Hematopoietic multipotent progenitor cell treated with erythropoietin and hydrocortisone succinate and interleukin-3 and kit ligand, for 15 days (in vitro differentiated cells): Measurements from ENCODE around the gene DNAJC27.

Experiments
- DNase-seq: peaks from one replicate; pipeline ENCODE4 v3.0.0-alpha.2; 2015; ENCODE audit warnings: low spot score

The DNAJC27 gene

DNA sequence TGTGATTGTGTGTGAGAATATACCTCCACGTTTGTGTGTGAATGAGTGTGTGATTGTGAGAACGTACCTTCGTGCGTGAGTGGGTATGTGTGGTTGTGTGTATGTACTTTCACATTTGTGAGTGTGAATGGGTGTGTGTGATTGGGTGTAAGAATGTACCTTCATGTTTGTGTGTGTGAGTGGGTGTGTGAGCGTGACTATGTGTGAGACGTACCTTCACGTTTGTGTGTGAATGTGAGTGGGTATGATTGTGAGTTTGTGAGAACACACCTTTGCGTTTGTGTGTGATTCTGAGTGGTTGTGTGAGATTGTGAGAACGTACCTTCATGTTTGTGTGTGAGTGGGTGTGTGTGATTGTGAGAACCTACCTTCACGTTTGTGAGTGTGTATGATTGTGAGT is 45.9 kb downstream of the DNAJC27 start:
- DNase-seq = no peak

DNA sequence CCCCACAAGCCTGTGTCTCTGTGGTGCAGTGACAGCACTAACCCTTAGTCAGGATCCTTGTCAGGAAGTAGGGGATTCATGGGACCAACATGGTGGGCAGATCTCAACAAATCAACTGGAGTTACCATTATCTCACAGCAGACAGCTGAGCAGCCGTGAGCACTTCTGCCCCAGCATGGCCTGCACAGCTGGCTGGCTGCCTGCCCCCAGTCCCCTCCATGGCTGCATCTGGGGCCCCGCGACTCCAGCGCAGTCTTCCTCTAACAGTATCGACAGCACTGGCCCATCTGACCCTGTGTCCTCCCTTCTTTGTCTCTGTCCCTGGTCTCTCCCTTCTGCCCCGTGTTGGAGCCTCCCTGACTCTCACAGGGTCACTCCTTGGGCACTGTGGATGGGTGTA is 47.0 kb downstream of the DNAJC27 start:
- no peak for DNase-seq

DNA sequence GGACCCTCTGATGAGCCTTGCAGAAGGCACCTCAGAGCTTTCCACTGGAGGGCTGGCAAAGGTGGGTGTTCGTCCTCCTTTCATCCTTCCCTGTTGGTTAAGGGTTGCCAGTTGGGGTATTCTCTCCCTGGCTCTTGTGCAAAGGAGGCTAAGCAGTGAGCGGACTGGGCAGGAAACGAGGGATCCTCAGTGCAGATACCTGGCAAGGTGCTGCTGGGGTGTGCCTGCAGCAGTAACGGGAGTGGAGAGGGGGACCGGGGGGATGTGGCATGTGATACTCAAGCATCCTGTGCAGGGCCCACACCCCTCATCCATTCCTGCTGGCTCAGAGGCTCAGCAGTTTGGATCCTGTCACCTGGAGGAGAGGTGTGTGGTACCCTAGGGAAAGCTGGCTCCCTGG is 47.5 kb downstream of the DNAJC27 start:
- DNase-seq = no peak

DNA sequence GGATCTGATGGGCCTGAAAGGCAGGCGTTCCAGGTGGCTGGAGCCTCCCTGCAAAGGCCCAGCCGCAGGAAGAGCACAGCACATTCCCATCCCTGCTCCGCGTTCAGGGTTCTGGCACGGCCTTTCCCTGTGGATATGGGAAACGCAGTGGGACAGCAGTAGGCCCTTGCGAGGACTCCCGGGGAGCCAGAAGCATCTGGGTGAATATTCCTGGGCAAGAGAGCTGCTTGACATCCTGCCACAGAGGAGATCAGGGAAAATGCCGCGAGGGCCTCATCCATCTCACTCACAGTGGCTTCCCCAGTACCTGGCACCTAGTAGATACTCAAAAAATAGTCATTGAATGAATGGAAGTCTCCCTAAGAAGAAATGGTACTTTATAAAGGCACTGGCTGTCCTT is 48.6 kb downstream of the DNAJC27 start:
- no peak for DNase-seq

- DNase-seq = no peak
Measured at GRCh38 chr2:24922556-24922955, 49.2 kb downstream of the DNAJC27 start.

- DNase-seq = no peak
Measured at GRCh38 chr2:24920809-24921441, 50.8 kb downstream of the DNAJC27 start.

- peak; percentile 52 for DNase-seq
Measured at GRCh38 chr2:24920098-24920808, 51.5 kb downstream of the DNAJC27 start, which contains the start of gene ADCY3. TSS of gene ADCY3 (minus strand) at chr2:24920237. CDS start at chr2:24918987, 1,250 bp downstream.

- DNase-seq = no peak
Measured at GRCh38 chr2:24919506-24920097, 52.2 kb downstream of the DNAJC27 start.

DNA sequence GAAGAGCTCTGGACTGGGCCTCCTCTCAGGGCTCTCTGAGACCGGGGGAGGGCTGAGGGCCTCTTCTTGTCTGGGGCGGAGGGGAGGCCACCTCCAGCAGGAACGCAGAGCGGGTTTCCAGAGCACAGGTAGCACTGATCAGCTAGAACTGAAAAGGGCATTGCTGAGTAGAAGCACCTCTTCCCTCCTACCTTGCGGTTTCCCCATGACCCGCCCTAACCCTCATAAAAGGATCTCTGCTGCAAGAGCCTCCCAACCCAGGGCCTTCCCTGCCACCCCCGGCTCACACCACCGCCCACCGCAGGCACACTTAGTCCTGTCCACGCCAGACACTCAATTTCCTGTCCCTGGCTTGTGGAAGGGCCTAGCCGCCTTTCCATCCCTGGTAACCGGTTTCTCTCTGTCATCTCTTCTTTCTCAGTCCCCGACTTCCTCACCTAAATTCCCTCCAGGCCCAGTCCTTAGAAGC is 52.7 kb downstream of the DNAJC27 start:
- DNase-seq = no peak

GRCh38 chr2:24918326-24919036 is 53.3 kb downstream of the DNAJC27 start:
- DNase-seq = no peak

- DNase-seq = no peak
Measured at GRCh38 chr2:24917731-24918325, 53.9 kb downstream of the DNAJC27 start.

- DNase-seq = no peak
Measured at GRCh38 chr2:24917086-24917485, 54.7 kb downstream of the DNAJC27 start.

DNA sequence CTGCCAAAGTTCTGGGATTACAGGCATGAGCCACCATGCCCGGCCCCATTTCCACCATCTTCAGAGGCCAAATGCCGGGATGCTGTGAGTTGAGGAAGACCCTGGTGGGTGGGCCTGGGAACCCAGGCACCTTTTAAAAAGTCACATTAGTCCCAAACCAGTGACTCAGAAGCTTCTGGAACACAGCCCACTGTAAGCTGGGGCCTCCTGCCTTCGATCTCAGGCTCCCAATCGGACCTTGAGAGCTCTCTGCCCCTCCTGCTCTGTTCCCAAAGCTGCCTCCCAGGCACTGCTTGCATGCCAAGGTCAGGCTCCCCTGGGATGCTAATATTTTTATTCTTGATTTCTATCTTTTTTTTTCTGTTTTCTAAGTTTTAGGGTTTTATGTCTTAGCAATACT is 56.0 kb downstream of the DNAJC27 start:
- no peak for DNase-seq

DNA sequence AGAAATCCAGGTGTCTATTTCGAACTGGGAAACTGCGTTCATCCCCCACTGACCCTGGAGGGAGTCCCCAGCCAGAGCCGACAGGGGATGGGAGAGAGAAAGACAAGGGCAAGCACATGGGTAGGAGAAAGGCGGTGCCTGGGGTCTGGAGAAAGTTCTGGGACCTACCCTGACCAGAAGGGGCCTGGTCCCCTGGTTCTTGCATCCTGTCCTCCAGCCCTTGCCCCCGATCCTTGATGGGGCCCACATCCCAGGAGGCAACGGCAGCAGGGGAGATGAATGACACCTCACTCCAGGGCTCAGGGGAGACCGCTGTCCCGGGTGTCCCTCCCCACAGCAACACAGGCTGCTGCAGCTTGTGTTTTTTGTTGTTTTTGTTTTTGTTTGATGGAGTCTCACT is 56.6 kb downstream of the DNAJC27 start:
- DNase-seq = no peak

DNA sequence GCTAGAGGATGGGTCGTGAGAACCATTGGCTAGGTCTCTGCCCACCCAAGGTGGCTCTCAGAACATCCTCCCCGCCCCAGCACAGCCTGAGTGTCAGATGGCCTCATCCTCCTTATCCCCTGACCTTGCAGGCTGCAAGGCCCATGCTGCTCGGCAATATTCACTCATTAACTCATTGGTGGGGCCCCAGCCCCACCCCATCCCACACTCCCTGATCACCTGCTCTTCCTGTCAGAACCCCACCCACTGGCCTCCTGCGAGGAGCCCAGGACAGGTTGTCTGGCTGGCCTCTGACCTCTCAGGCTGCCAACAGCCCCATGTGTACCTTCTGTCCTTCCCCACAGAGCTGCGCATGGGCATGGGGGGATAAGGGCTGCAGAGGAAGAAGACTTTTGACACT is 57.0 kb downstream of the DNAJC27 start:
- no peak for DNase-seq

GRCh38 chr2:24913911-24914310 is 57.8 kb downstream of the DNAJC27 start:
- no peak for DNase-seq

DNA sequence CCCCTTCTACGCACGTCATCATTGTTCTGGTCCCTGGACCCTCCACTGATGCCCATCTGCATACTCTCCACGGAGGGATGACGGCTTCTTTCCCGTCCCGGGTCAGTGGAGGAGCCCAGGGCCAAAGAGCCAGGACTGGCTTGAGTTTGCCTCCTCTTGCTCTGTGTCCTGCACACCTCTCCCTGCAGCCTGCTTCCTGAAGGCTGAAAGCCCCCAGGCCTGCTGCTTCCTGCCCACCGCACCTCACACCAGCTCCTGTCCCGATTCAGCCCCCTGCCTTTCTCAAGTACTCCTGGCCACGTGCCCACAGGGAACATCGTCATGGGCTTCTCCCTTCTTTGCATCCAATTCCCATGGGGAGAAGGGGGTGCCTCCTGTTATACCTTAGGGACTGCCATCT is 58.8 kb downstream of the DNAJC27 start:
- no peak for DNase-seq

DNA sequence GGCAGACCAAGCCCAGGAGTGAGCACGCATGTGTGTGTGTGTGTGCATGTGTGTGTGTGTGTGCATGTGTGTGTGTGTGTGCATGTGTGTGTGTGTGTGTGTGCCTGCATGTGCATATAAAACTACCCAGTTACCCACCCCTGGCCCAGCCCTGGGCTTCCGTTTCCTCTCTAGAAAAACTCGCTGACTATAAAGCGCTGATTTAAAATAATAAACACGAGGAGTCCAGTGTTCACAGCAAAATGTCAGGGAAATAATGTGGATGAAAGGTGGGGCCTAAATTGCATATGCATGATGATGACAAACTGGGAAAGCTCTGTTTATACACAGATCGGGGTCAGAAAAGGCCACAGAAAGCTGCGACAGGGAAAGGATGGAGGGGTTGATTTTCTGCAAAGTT is 59.2 kb downstream of the DNAJC27 start:
- DNase-seq = no peak

DNA sequence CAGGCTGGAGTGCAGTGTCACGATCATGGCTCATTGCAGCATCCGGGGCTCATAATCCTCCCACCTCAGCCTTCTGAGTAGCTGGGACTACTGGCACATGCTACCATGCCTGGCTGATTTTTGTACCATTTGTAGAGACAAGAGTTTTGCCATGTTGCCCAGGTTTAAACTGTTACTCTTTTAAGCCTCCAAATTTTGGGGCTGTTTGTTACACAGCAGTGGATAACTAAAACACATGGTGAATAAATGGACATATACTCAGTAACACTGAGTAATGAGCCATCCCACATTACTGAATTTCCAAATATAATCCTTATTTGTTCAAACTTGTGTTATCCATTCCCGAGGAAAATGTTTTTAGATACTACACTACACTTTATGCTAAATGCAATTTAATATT is 61.5 kb downstream of the DNAJC27 start:
- DNase-seq = no peak

DNA sequence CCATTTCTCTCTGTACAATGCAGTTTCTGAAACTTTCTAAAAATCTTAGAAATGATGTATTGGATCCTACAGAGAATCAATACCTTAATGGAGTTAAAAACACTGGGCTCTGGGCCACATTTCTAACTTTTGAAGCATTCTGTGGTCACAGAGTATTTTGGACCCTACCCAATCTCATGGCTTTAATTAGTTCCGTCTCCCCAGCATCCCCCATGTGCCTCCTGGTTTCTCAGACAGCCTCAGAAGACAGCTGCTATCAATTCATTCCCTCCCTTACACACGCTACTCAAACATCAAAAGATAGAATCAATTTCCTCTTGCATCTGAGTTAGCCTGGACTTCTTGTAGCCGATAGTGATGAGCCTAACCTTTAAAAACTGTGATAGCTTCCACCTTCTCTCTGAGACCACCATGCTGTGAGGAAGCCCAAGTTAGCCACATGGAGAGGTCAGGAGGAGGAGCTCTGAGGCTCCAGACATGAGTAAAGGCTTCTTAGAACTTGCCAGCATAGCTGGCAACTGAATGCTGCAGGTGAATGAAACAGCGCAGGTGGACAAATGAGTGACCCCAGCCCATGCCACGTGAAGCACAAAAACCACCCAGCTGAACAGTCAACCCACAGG is 62.1 kb downstream of the DNAJC27 start:
- no peak for DNase-seq

DNA sequence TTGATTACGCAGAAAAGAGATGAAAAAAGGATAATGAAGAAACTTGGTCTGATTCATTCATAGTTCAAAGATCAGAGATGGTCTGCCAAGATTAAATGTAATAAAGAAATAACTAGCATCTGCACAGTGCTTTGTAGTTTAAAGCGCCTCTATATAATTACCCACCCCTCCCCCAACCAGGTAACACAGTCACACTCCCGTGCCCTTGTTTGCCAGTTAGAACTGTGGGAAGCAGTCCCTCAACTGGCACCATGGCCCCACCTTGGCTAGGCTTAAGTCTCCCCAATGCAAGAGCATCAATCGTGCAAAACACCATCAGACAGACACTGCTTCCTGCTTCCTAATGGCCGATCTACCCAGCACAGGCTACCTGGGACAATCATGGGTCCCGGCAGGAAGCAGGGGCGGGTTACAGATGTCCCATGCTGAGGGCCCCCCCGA is 63.3 kb downstream of the DNAJC27 start:
- no peak for DNase-seq

GRCh38 chr2:24907116-24907515 is 64.6 kb downstream of the DNAJC27 start:
- no peak for DNase-seq
